Left cardiac atrium (tissue), 4 donors: Measurements from ENCODE around the gene UBE3A. TPM values are rescaled to one million over a fixed set of nuclear protein-coding genes. Genes with fewer than 3 reads are reported as not detected.

Experiments
- ATAC-seq, 2 donors: fragments of 200-7000 bp; cut with Tn5 transposase; one replicate each; pipeline ENCODE4 v1.9.1; 2020; ENCODE audit warnings: mild to moderate bottlenecking in 2 of 2, moderate library complexity in 2 of 2
- DNase-seq: peaks from one replicate; pipeline ENCODE4 v3.0.0-alpha.2; 2020
- intact Hi-C, 2 donors: fragments of 100-400 bp; cut with DNase I; formaldehyde crosslinking; loops; one replicate each; pipeline versions ENCODE4 v1.14.1 to v1.15.1; 2022 to 2023
- total RNA-seq, 2 donors: library from RNA; stranded (reverse); fragmentation: NEBNext Ultra II Directional; extraction: Animal tissue kit (Norgen Biotek cat#: 25700); gene quantifications; one replicate each; pipeline ENCODE4 v1.2.1, GENCODE V29; 2021
- donor health status: DM: no; HTN: yes; CAD: no.
- donor health status: DM: no; HTN: yes; CAD: no; lungs with severe emphysema.
- donor health status: DM: yes; HTN: yes; CAD: no.
- donor health status: Dilated cardiomyopathy.

The UBE3A gene
- total RNA-seq, 2 donors from 2014 or later, result 91.5 to 105 TPM

DNA sequence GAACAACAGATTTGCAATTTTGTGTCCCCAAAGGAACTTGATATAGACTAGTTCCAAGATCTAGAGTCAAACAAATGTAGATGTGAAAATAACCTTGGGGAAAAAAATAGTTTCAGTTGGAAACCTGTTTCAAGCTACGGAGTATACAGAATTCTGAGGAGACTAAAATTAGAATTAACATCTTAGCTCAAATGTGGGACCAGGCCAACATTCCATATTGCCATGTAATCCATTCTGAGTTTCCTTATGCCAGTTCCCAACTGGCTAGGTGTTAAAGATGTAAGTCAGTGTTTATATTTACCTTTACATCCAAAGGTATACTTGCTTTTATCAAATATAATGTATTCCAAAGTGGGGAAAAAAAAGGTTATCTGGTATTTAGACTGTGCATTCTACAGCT is 76.3 kb downstream of the UBE3A start:
- no peak for DNase-seq
- intact Hi-C loops, result no loop called here
- ATAC-seq, result no peak

DNA sequence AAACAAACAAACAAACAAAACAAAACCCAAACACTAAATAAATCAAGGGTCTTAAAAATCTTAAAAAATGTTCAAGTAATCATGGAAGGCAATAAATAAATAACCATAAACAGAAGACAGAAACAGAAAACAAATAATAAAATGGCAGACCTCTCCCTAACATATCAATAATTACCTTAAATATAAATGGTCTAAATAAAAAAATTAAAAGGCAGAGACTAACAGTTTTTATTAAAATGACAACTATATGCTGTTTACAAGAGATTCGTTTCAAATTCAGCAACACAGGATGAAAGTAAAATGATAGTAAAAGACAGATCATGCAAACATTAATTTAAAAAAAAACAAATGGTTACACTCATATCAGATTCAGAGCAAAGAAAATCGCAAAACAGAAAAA is 91.1 kb downstream of the UBE3A start:
- no peak for ATAC-seq
- intact Hi-C loops, result loop anchor here in 1 of 2 donors (5.0 kb wide), 1 partner anchor 90 kb away; the partner anchor contains the start of gene UBE3A
- no peak for DNase-seq

DNA sequence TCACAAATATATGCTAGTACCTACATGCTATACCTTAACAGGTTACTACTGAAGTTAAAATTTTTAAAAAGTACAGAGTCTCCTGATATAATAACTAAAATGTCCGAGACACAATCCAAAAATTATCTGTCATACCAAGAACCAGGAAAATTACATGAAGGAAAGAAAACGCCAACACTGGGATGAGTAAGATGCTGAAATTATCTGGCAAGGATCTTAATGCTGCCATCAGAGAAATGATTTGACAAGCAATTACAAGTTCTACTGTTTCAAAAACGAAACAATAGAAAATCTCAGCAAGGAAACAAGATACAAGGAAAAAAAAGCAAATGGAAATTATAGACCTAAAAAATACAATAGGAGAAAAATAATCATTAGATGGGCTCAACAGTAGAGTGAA is 92.5 kb downstream of the UBE3A start:
- DNase-seq (no peak), ATAC-seq (no peak)
- intact Hi-C loops, result loop anchor here in 1 of 2 donors (5.0 kb wide), 1 partner anchor 91 kb away; the partner anchor contains the start of gene UBE3A

DNA sequence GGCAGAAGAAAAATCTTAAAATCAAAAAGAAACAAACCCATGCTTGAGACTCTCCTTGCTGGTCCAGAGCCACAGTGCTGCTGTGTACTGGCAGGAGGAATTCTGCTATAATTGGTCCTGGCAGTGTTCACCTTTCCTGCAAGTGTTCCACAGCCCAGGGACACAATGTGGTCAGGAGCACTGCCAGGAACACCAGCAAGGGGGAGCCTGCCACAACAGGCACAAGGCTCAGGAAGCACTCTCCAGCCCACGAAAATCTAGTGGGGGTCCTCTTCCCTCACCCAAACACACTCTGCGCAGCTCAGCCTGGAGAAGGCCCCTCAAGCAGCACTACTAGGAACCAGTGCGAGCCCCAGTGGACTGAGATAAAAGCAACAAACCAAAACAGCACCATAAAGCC is 92.9 kb downstream of the UBE3A start:
- intact Hi-C loops, result loop anchor here in 1 of 2 donors (5.0 kb wide), 1 partner anchor 91 kb away; the partner anchor contains the start of gene UBE3A
- peak; percentile 29 for DNase-seq
- peak; percentile 92 to 97 for ATAC-seq

DNA sequence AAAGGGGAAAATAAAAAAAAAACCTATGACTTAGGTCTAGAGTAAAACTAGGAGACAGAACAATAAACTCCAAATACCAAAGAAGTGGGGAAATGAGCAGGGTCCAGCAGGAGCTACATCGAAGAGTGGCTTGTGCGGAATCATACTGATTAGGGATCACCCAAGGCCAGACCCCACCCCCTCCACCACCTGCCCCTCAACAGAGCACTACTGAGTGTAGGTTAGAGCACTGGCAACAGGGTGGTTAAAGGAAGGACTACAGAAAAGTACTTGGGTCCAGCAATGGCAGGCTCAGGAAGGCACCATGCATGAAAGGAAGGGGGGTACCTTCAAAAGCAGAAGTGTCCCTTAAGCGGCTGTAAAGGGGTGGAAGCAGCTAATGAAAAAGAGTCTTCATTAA is 96.2 kb downstream of the UBE3A start:
- intact Hi-C loops, result no loop called here
- no peak for DNase-seq
- no peak for ATAC-seq

DNA sequence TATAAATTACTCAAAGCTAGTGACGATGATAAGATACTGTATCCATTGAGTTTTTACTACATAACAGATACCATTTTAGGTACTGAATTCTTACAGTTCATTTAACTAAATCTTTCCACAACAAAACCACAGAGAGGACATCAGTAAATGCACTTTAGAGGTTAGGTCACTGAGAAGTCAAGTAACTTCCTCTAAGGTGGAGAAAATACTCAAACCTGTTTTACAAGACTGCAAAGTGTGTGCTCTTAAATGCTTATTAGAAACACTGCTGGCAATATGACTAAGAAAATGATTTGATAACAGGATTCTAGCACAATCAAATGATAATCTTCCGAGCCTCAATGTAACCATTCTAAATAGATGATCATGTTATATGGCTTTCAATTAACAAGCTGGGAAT is 99.4 kb downstream of the UBE3A start:
- intact Hi-C loops, result no loop called here
- no peak for DNase-seq
- no peak for ATAC-seq

DNA sequence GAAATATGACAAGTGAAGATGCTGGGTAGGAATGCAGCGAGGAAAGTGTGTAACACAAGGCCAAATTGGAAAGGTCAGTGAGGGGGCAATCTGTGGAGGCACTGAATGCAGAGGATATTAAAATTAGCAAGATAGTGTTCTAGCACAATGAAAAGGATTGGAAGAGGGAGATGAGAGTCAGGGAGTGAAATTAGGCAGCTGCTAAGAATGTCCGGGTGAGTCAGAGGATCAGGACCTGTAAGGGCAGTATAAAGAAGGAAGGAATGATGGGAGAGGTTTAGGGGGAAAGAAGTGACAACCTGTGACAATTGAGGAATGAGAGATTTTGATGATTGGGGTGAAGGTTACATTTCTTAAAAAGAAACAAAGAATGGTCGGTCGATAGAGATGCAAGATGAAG is 103.5 kb downstream of the UBE3A start:
- ATAC-seq (no peak), DNase-seq (no peak)
- intact Hi-C loops, result no loop called here

DNA sequence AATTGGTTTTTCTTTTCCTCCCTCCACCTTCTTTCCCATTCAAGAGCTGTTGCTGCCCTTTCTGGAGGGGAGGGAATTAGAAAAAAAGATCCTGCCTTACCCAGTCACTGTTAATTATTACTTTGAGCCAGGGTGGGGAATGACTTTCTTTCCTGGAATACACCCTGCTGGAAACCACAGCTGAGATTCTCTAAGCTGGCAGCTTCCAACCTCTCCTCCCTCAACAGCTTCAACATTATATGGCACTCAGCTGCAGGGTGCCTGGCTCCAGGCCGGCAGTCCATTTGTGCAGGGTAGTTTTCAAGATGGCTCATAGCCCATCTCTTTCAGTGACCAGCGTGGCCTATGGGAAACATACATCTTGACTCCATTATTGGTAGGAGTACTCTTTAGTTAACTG is 105.8 kb downstream of the UBE3A start:
- ATAC-seq (no peak), DNase-seq (no peak)
- intact Hi-C loops, result no loop called here

DNA sequence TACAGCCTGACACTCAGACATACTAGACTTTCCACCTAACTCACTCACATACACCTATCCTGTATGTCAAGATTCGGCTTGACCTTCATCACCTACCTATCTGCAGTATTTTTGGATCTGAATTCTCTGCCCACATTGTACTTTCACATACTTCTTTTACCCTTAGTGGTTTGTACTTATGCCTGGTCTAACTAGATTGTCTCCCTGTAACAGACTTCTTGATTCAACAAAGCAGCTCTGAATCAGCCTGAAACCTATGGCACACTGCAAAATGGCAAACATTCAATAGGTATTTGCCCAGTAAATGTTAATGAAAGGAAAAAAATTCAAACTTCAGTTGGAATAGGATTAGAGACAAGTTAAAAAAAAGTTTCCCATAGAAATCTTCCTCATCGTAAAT is 106.5 kb downstream of the UBE3A start:
- intact Hi-C loops, result no loop called here
- DNase-seq (no peak), ATAC-seq (no peak)

DNA sequence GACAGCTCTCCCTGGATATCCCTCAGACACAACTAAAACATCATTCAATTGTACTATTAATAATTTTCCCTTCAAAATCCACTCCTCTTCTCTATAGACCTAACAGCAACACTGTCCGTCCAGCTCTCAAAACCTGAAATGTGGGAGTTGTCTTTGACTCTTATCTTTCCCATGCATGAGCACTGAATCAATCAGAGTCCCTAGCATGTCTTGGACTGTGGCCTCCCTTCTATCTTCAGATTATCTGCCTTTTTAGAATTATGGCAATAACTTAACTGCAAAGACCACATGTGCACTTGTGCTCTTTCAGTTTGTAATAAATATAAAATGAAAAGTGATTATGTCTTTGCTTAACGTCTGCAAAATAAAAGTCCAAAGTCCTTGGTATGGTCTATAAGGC is 107.0 kb downstream of the UBE3A start:
- ATAC-seq (no peak), DNase-seq (no peak)
- intact Hi-C loops, result no loop called here

DNA sequence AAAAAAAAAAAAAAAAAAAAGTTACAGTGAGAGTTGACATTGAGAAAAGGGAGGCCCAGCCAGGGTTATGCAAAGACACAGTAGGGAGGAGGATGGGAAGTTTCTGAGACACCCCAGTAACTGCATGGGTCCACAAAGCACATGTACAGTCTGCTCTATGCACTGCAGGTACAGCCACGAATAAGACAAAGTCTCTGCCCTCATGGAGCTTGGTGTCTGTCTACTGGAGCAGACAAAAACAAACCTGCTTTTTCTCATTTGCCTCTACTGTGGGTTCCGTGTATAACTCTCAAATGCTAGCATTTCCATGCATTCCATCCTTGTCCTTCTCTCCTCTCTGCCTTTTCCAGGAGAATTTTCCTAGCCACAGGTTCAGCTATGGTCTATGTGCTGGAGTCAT is 107.4 kb downstream of the UBE3A start:
- no peak for ATAC-seq
- DNase-seq, result no peak
- intact Hi-C loops, result no loop called here

DNA sequence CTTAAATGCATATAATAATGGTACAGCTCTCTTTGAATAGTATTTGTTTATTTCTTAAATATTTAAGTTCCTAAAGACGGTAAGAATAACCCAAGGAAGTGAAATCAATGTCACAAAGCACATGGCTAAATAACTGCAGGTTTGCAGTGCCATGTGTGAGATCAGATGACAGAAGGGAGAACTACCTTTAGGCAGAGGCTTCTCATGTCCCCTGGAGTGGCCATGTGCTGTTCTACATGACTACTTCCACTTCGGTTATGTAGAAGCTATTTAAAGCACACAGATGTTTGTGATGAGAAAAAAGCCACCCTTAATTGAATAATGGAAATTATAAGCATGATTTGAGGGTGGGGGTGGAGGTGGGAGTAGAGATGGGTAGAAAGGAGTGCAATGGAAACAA is 109.1 kb downstream of the UBE3A start:
- intact Hi-C loops, result no loop called here
- ATAC-seq, result no peak
- no peak for DNase-seq

DNA sequence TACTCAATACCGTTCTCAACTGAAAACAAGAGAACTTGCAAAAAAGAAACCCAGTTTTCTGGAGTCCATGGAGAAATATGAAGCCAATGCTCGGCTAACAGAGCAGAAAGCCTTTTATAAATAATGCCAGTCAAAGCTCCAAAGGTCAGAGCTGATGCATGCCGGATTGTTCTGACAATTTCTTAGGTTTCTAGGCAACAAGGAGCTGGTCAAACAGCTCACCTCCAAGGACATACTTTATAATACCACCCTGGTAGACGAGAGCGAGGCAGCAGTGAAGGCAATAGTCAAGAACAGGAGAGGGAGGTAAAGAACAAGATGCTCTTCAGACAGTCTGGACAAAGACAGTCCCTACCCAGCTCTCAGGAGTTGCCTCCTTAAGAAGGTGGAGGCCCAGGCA is 111.1 kb downstream of the UBE3A start:
- intact Hi-C loops, result no loop called here
- ATAC-seq (no peak), DNase-seq (no peak)

DNA sequence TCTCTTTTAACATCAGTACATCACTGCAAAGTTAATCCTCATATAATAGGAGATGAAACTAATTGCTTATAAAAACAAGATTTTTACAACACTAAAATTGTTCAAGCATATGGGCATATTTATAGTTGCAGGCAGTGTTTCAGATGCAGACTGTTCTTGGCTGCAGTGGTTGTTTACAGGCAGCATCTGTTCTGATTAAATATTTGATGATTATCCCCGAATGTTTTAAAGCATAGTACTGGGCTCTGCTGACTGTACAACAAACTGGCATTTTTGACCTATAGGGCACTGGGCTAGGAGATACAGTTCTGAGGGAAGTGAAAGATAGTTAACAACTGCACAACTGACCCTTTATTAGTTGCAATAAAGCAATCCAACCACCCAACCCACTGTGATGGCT is 113.6 kb downstream of the UBE3A start:
- intact Hi-C loops, result no loop called here
- ATAC-seq (no peak), DNase-seq (no peak)

DNA sequence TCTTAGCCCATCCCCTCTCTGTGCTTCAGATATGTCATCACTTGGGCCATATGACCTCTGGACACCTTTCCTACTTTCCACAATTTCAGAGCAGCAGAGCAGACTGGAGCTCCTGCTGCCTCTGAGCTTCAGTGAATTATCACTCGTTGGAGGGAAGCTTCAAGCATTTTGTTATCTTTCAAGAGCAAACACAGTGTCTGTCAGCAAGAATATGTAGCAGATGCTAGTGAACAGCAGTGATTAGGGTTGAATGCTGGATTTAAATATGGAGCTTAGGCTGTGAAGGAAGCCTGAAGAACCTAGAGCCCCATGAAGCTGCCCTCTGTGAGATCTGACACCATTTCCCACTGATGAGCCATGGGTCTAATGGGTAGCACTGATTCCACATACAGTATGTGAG is 115.4 kb downstream of the UBE3A start:
- intact Hi-C loops, result no loop called here
- no peak for ATAC-seq
- DNase-seq, result no peak

DNA sequence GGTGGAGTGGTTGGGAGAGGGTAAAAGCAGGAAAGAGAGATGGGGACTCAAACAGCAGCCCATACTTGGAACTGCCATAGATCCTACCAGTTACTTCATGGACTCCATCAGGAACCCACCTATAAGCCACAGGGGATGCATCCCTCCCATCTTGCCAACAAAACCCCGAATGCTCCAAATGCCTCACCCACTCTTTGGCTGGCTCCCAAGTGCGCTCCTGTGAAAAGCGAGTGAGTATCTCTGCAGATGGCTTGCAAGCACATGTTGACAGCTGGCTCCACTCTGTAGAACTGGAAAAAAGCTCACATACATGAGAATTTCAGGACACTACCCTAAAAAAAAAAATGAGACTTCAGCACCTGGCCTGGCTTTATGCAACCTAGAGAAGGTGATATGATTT is 151.0 kb downstream of the UBE3A start:
- no peak for ATAC-seq
- no peak for DNase-seq
- intact Hi-C loops, result no loop called here
